ENCODE data around the gene HAPSTR1.

GRCh38 chr16:9119795-9120194 lies 28.4 kb downstream of the HAPSTR1 start:
- no peak for TF ChIP-seq ZFP37 (CRISPR knock-in tag; IDR thresholded peaks at IDR 0.05; ENCODE audit: borderline replicate concordance)
- no peak for TF ChIP-seq NCOA5 (CRISPR knock-in tag; IDR thresholded peaks at IDR 0.05)
